OCI-M2 (cell line): ENCODE data around the gene SLC25A26.
"Not testable (repeated sequence)": the region's sequence is repeated elsewhere in the genome, so short reads cannot be mapped to it uniquely, and the experiment has no call there.

Source experiments
- DNase-seq: peaks from one replicate; lab custom pipeline; 2025; ENCODE audit not compliant: unreplicated experiment; lab: John Stamatoyannopoulos, UW

The SLC25A26 gene

DNA sequence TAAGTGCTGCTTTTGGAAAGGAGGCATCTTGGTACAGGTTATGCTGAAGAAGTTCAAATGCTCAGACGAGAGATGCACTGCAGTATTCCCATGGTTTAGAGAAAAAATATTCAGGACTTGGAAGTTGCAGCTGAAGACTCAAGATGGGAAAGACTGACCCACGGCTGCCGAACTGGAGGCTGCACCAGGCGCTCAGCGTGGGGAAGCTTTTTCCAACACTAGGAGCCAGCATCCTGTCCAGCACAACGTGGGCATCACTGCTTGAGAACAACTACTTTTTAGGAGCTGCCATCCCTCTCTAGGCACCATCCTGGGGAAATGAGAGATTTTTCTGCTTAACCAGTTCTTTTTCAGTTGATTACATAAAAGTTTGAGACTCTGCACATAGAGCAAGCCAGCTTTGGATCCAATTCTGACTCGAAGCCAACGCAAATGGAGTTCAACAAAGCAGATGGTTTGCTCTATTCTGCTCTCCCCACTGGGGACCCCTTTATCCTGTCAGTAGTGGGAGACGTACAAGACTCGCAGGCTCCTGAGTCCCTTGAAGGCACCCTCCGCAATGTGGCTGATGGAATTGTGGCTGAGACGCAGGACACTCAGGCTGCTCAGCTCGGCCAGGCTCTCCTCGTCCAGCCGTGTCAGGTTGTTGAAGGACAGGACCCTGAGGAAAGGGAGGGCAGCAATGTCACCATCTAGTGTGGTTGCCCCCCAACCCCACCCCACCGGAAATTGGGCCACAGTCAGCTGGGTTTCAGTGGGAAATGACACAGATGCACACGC, 186.2 kb downstream of the SLC25A26 start:
- DNase-seq: no peak

GRCh38 chr3:66407611-66408218, 186.9 kb downstream of the SLC25A26 start:
- no peak for DNase-seq

DNA sequence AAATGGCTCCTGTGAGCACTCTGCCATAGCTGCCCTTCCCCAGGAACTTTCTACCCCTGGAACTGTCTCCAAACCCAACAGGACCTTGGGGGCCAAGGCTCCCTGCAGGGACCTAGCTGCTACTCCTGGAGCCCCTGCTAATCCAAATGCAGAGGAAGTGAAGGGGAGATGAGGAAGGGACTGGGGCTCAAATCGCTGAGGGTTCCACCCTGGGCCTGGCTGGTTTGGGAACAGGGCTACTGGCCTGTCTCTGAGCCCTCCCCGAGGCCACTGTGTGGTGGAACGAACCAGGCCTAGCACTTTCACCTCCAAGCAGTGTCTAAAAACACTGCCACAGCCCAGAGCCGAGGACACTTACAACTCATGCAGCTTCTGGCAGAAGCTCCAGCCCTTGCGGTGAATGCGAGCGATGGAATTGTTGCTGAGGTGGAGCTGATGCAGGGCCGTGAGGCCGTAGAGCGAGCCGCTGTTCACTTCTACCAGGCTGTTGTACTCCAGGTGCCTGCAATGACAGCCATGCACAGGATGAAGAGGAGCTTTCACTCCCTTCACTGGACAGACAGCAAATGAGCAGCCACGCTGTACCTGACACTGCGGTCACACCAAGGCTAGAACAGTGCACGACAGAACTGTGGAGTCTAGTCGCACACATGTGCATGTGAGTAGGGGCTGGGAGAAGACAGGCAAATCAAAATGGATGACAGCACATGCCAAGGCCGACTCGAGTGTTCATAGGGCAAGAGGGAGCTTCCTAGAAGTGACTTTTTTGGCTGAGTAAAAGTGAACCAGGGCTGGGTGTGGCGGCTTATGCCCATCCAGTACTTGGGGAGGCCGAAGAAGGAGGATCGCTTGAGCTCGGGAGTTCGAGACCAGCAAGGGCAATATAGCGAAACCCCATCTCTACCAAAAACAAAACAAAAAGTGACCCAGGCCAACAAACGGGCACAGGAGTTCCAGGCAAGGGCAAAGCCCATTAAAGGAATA, 189.3 kb downstream of the SLC25A26 start:
- no peak for DNase-seq

DNA sequence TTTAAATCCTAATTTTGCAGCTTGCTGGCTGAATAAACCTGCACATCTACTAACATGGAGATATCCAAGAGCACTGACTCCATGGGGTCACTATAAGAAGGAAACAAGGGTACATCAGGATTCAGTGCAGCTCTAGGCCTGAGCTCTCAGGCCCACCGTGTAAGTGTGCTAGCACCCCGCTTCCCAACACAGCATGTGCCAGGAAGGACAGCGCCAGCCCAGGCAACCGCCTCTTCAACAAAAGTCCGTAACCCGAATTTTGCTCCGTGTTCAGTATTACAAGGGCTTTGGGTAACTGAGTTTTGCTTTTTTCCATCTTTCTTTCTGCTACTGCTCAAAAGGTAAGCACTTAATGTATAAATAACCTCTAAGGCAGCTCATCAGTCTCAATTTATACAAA, 190.2 kb downstream of the SLC25A26 start:
- DNase-seq: no peak

DNA sequence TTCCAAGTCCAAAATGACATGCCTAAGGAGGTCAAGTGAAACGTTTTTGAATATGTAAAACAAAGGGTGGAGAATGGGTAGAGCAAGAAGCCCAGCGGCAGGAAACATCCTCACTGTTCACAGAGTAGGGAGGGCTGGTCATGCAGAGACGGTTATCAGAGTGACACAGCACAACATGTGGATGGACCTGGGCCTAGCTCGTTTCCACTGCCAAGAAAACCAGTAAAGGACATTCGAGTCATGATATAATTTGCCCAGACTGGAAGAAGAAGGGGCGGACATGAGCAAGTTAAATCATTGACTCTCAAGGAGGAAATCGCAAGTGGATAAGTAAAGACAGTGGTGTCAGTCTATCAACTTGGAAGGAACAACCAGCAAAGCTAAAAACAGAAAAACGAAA, 190.7 kb downstream of the SLC25A26 start:
- no peak for DNase-seq

- DNase-seq: no peak
These were observed 191.4 kb downstream of the SLC25A26 start for GRCh38 chr3:66411961-66412887.

DNA sequence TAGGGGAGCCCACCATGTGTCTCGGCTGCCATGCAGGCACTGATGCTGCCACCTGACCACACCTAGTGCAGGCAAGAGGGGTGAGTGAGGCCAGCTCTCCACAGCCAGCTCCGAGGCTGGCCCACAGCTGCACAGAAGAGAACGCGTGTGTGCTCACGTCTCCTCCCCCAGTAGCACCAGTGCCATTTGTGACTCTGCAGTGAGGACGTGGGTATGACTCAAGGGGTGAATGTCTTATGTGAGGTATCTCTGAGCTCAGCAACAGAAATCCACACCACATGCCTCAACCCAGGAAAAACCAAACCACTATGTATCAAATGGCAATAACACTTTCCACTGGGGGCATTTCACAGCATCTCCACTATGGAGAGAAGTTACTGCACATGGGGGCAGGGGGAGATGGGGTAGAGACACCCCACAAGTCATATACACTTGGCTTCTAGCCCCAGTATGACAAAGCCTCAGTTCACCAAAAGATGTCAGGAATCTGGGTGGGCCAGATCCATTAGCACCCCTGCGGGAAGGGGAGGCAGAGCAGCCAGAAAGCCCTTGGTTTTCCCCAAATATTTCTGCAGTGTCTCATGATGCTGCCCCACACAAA, 192.4 kb downstream of the SLC25A26 start:
- DNase-seq: no peak

DNA sequence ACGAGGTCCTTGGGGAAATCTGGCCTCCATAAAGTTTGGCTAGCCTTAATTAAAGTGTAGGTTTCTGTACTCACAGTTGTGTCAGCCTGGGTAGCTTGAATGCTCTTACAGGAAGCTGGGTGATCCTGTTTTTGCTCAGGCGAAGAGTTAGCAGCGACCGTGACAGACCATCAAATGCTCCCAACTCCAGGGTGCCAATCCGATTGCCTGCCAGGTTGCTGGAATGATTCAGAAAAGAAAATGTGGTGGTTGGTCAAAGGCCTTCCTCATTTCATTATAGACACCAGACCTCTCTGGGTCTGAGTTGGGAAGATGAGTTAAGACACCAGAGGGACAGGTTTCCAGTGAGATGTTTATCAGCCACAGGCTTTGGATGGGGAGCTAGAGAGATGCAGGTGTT, 194.0 kb downstream of the SLC25A26 start:
- DNase-seq: no peak

DNA sequence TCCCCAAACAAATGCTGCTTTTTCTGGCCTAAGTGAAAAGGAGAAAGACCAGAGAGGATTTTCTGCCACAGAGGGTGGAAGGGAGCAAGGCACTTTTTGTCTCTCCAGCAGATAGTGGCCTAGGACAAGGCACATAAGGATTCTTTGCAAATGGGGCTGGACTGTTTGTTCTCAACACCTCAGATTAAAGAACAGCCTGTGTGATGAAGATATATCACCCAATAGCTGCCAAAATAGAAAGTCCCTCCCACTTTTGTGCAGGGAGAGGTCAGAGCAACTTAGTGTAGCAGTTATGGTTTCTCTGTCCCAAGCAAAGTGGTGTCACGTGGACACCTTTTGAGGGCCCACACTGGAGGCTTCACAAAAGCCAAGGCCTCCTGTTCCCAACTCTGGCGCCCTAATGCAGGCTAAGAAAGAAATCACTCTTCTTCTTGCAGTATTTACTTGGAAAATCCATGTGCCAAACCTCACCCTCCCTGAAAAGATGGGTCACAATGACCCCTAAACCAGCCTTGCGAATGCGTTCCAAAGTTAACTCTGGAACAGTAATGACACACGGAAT, 195.1 kb downstream of the SLC25A26 start:
- DNase-seq: no peak

GRCh38 chr3:66416556-66417304, 195.9 kb downstream of the SLC25A26 start:
- no peak for DNase-seq

GRCh38 chr3:66418475-66418931, 197.7 kb downstream of the SLC25A26 start:
- DNase-seq: no peak

- DNase-seq: no peak
These were observed 198.2 kb downstream of the SLC25A26 start for GRCh38 chr3:66419036-66419435.

DNA sequence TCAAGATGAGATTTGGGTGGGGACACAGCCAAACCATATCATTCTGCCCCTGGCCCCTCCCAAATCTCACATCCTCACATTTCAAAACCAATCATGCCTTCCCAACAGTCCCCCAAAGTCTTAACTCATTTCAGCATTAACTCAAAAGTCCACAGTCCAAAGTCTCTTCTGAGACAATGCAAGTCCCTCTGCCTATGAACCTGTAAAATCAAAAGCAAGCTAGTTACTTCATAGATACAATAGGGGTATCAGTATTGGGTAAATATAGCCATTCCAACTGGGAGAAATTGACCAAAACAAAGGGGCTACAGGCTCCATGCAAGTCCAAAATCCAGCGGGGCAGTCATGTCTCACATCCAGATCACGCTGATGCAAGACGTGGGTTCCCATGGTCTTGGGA, 200.3 kb downstream of the SLC25A26 start:
- DNase-seq: not testable (repeated sequence)

- not testable (repeated sequence) for DNase-seq
These were observed 201.1 kb downstream of the SLC25A26 start for GRCh38 chr3:66421893-66422292.

GRCh38 chr3:66423791-66424190, 203.0 kb downstream of the SLC25A26 start:
- DNase-seq: no peak

GRCh38 chr3:66425032-66425431, 204.2 kb downstream of the SLC25A26 start:
- no peak for DNase-seq

DNA sequence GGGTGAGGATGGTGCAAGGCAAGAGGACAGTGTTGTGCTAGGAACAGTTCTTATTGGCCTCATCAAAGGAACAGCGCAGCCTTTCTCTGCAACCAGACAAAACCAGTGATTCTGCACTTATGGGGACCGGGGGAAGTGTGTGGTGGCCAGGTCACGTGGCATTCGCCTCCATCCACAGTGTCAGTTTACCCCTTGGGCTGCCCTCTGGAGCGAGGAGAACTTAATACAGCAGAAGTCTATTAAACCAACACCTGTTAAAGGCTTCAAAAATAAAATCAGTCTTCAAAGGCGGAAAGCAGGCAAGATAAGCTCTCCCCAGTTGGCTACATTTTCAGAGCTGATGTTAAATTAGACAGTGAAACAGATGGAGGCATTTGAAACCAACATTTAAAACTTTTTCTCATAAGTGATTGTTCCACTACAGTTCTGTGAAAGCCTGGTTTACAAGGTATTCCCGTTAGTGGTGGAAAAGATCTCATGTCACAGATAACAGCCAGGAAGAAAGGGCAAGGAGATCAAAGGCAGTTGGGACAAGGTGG, 204.8 kb downstream of the SLC25A26 start:
- no peak for DNase-seq

GRCh38 chr3:66426135-66426534, 205.3 kb downstream of the SLC25A26 start:
- no peak for DNase-seq

DNA sequence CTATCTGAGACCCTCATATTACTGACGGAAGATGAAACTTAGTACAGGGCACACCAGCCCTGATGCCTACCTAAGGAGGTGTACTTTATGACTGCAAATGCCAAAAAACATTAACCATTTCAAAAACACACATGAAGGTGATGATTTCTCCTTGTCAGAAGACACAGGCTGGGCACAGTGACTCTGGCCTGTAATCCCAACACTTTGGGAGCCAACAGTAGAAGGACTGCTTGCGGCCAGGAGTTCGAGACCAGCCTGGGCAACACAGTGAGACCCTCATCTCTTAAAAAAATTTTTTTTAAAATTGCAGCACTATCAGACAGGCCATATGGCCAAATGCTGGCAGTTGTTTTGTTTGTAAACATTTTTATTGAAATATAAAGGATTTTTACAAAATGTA, 206.6 kb downstream of the SLC25A26 start:
- no peak for DNase-seq
